H1 (cell line): ENCODE results near the gene ZNF383.
"Not testable (repeated sequence)": the region's sequence is repeated elsewhere in the genome, so short reads cannot be mapped to it uniquely, and the experiment has no call there.

ENCODE experiments used
- JUND ChIP-seq: IDR thresholded peaks from 2 replicates; pipeline ENCODE4 v1.6.1; 2011; ENCODE audit warnings: mild to moderate bottlenecking, improper control_type of control experiment, low read length
- RAD21 ChIP-seq, 2 experiments: IDR thresholded peaks in 1 of 2; conservative IDR thresholded peaks in 1 of 2; 2 replicates each; pipeline ENCODE4 v1.6.1; 2011; ENCODE audit warnings: low read depth in 2 of 2, low read length in 2 of 2, improper control_type of control experiment in 1 of 2, inconsistent platforms in 1 of 2, mild to moderate bottlenecking in 1 of 2, moderate library complexity in 1 of 2
- TAF1 ChIP-seq: IDR thresholded peaks from 2 replicates; pipeline ENCODE4 v1.6.1; 2011; ENCODE audit warnings: mild to moderate bottlenecking, low read depth, low read length
- TF ChIP-seq, protein P1 (sequence below): IDR thresholded peaks from 2 replicates; pipeline ENCODE4 v1.6.1; 2012; ENCODE audit warnings: inconsistent platforms
- TF ChIP-seq, protein P2 (sequence below): IDR thresholded peaks from 2 replicates; pipeline ENCODE4 v1.6.1; 2012; ENCODE audit warnings: low read length, inconsistent platforms

DNA sequence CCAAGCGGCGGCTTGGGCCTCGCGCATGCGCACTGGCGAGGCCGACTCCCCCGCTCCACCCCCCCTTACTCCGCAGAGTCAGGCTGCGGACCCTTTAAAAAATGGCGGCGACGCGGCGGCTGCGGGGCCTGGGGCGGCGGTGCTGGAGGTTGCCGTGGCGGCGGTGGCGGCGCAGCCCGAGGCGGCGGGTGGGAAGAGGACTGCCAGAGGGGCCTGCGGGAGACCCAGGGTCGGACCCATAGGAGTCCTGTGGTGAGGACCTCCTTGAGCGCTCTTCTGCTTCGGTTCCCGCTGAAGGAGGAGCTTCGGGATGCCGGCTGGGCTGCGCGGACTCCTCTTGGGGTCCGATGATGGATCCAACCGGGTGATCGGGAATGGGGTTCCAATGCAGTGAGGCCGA lies 71.2 kb downstream of the ZNF383 start:
- not testable (repeated sequence) for TF ChIP-seq TAF1; RAD21 (IDR thresholded peaks at IDR 0.05 in 1 of 2, conservative IDR thresholded peaks at IDR 0.05 in 1 of 2; ENCODE audit: low read depth in 2 of 2, low read length in 2 of 2); JUND
- TF ChIP-seq, protein P1, sequence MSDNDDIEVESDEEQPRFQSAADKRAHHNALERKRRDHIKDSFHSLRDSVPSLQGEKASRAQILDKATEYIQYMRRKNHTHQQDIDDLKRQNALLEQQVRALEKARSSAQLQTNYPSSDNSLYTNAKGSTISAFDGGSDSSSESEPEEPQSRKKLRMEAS: not testable (repeated sequence)
- TF ChIP-seq, protein P2, sequence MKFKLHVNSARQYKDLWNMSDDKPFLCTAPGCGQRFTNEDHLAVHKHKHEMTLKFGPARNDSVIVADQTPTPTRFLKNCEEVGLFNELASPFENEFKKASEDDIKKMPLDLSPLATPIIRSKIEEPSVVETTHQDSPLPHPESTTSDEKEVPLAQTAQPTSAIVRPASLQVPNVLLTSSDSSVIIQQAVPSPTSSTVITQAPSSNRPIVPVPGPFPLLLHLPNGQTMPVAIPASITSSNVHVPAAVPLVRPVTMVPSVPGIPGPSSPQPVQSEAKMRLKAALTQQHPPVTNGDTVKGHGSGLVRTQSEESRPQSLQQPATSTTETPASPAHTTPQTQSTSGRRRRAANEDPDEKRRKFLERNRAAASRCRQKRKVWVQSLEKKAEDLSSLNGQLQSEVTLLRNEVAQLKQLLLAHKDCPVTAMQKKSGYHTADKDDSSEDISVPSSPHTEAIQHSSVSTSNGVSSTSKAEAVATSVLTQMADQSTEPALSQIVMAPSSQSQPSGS: not testable (repeated sequence)
